ENCODE results near the gene NXPH3.

Gene NXPH3

GRCh38 chr17:49556223-49556943 is 19.3 kb upstream of the NXPH3 start:
- peak; percentile 97 for ATAC-seq
- TF ChIP-seq ARNTL (CRISPR knock-in tag; IDR thresholded peaks at IDR 0.05; ENCODE audit: borderline replicate concordance, low read depth) (no peak), RARB (CRISPR knock-in tag; IDR thresholded peaks at IDR 0.05) (no peak), BACH2 (CRISPR knock-in tag; IDR thresholded peaks at IDR 0.05; ENCODE audit: borderline replicate concordance) (no peak), ZNF565 (CRISPR knock-in tag; conservative IDR thresholded peaks at IDR 0.05; ENCODE audit: low read depth) (no peak), TCF4 (CRISPR knock-in tag; IDR thresholded peaks at IDR 0.05; ENCODE audit: borderline replicate concordance) (no peak), PATZ1 (CRISPR knock-in tag; IDR thresholded peaks at IDR 0.05; ENCODE audit: borderline replicate concordance) (no peak)
- TF ChIP-seq, protein P1, sequence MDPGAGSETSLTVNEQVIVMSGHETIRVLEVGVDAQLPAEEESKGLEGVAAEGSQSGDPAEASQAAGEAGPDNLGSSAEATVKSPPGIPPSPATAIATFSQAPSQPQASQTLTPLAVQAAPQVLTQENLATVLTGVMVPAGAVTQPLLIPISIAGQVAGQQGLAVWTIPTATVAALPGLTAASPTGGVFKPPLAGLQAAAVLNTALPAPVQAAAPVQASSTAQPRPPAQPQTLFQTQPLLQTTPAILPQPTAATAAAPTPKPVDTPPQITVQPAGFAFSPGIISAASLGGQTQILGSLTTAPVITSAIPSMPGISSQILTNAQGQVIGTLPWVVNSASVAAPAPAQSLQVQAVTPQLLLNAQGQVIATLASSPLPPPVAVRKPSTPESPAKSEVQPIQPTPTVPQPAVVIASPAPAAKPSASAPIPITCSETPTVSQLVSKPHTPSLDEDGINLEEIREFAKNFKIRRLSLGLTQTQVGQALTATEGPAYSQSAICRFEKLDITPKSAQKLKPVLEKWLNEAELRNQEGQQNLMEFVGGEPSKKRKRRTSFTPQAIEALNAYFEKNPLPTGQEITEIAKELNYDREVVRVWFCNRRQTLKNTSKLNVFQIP (CRISPR knock-in tag; IDR thresholded peaks at IDR 0.05; ENCODE audit: borderline replicate concordance, low read depth) = no peak
- TF ChIP-seq, protein P2, sequence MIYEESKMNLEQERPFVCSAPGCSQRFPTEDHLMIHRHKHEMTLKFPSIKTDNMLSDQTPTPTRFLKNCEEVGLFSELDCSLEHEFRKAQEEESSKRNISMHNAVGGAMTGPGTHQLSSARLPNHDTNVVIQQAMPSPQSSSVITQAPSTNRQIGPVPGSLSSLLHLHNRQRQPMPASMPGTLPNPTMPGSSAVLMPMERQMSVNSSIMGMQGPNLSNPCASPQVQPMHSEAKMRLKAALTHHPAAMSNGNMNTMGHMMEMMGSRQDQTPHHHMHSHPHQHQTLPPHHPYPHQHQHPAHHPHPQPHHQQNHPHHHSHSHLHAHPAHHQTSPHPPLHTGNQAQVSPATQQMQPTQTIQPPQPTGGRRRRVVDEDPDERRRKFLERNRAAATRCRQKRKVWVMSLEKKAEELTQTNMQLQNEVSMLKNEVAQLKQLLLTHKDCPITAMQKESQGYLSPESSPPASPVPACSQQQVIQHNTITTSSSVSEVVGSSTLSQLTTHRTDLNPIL (CRISPR knock-in tag; IDR thresholded peaks at IDR 0.05; ENCODE audit: low read depth) = no peak
- TF ChIP-seq, protein P3, sequence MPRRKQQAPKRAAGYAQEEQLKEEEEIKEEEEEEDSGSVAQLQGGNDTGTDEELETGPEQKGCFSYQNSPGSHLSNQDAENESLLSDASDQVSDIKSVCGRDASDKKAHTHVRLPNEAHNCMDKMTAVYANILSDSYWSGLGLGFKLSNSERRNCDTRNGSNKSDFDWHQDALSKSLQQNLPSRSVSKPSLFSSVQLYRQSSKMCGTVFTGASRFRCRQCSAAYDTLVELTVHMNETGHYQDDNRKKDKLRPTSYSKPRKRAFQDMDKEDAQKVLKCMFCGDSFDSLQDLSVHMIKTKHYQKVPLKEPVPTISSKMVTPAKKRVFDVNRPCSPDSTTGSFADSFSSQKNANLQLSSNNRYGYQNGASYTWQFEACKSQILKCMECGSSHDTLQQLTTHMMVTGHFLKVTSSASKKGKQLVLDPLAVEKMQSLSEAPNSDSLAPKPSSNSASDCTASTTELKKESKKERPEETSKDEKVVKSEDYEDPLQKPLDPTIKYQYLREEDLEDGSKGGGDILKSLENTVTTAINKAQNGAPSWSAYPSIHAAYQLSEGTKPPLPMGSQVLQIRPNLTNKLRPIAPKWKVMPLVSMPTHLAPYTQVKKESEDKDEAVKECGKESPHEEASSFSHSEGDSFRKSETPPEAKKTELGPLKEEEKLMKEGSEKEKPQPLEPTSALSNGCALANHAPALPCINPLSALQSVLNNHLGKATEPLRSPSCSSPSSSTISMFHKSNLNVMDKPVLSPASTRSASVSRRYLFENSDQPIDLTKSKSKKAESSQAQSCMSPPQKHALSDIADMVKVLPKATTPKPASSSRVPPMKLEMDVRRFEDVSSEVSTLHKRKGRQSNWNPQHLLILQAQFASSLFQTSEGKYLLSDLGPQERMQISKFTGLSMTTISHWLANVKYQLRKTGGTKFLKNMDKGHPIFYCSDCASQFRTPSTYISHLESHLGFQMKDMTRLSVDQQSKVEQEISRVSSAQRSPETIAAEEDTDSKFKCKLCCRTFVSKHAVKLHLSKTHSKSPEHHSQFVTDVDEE (CRISPR knock-in tag; IDR thresholded peaks at IDR 0.05) = no peak

DNA sequence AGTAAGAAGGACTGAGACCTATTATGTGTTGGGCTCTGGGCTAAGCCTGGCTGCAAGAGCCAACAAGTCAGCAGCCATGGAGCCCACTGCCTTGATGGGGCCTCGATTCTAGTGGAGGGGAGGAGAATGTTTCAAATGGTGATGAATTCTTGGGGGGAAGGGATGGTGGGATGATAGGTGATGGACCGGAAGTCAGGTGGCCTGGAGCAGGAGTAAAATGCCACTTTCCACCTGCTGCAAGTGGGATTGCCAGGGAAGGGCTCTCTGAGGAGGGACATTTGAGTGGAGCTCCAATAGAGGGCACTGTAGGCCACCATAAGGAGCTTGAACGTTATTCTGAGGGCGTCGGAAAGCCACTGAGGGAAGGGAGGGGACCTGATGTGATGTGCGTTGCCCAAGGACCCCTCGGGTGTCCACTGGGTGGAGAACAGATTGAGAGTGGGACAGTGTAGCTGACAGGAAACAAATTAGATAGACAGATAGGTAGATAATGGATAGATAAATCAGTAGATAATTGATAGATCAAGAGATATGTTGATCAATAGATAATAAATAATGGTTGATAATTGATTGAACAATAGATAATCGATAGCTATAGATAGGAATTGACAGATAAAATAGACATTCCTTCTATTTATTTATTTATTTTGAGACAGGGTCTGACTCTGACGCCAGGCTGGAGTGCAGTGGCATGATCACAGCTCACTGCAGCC is 18.2 kb upstream of the NXPH3 start:
- peak; percentile 80 for ATAC-seq

More for the DNA sequence above, 18.2 kb upstream of the NXPH3 start:
- TF ChIP-seq CSRNP3 (CRISPR knock-in tag; IDR thresholded peaks at IDR 0.05) = no peak
- TF ChIP-seq TOX (CRISPR knock-in tag; IDR thresholded peaks at IDR 0.05; ENCODE audit: borderline replicate concordance) = no peak
- TF ChIP-seq PATZ1 (CRISPR knock-in tag; IDR thresholded peaks at IDR 0.05; ENCODE audit: borderline replicate concordance) = no peak
- TF ChIP-seq BACH2 (CRISPR knock-in tag; IDR thresholded peaks at IDR 0.05; ENCODE audit: borderline replicate concordance) = no peak
- TF ChIP-seq ZNF70 (CRISPR knock-in tag; IDR thresholded peaks at IDR 0.05) = no peak
- TF ChIP-seq TCF4 (CRISPR knock-in tag; IDR thresholded peaks at IDR 0.05; ENCODE audit: borderline replicate concordance) = no peak
- no peak for TF ChIP-seq RARB (CRISPR knock-in tag; IDR thresholded peaks at IDR 0.05)
- no peak for TF ChIP-seq ARNTL (CRISPR knock-in tag; IDR thresholded peaks at IDR 0.05; ENCODE audit: borderline replicate concordance, low read depth)
- TF ChIP-seq ESRRG (CRISPR knock-in tag; IDR thresholded peaks at IDR 0.05) = no peak
- TF ChIP-seq OSR1 (CRISPR knock-in tag; IDR thresholded peaks at IDR 0.05) = no peak
- TF ChIP-seq, protein P3 (CRISPR knock-in tag; IDR thresholded peaks at IDR 0.05) = no peak
- TF ChIP-seq GLIS3 (CRISPR knock-in tag; IDR thresholded peaks at IDR 0.05) = no peak
- TF ChIP-seq ISL1 (CRISPR knock-in tag; IDR thresholded peaks at IDR 0.05) = no peak
- TF ChIP-seq PPARA (CRISPR knock-in tag; IDR thresholded peaks at IDR 0.05; ENCODE audit: borderline replicate concordance) = no peak
- no peak for TF ChIP-seq CSDC2 (CRISPR knock-in tag; IDR thresholded peaks at IDR 0.05)
- TF ChIP-seq, protein P2 (CRISPR knock-in tag; IDR thresholded peaks at IDR 0.05; ENCODE audit: low read depth) = no peak
- TF ChIP-seq ZNF8 (CRISPR knock-in tag; IDR thresholded peaks at IDR 0.05) = no peak
- TF ChIP-seq ZNF565 (CRISPR knock-in tag; conservative IDR thresholded peaks at IDR 0.05; ENCODE audit: low read depth) = no peak
